ENCODE measurements around the gene SPNS3.

Gene SPNS3

DNA sequence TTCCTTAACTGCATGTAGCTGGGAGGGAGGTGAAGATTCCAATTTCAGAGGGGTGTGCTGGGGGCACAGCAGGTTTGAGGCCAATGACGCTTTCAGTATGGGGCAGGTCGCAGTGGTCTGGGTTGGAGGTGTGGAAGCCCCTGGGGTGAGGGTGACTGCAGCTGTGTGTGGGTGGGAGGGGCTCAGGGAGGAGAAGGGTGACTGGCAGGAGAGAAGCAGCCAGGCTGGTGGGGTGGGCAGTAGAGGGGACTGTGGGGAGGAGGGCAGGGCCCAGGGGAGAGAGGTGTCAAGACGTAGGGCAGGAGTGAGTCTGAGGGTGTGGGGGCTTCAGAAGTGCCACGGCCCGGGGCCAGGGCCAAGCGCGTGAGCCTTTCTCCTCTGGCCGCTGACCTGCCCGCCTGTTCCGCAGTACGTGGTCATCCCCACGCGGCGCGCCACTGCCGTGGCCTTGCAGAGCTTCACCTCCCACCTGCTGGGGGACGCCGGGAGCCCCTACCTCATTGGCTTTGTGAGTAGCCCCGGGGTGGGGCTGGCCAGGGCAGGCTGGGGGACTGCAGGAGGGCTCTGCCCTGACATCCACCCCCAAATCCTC, 102.0 kb downstream of the SPNS3 start:
- peak overlapping the region; percentile 71 for H3K27ac ChIP-seq
- TF ChIP-seq, protein P1, sequence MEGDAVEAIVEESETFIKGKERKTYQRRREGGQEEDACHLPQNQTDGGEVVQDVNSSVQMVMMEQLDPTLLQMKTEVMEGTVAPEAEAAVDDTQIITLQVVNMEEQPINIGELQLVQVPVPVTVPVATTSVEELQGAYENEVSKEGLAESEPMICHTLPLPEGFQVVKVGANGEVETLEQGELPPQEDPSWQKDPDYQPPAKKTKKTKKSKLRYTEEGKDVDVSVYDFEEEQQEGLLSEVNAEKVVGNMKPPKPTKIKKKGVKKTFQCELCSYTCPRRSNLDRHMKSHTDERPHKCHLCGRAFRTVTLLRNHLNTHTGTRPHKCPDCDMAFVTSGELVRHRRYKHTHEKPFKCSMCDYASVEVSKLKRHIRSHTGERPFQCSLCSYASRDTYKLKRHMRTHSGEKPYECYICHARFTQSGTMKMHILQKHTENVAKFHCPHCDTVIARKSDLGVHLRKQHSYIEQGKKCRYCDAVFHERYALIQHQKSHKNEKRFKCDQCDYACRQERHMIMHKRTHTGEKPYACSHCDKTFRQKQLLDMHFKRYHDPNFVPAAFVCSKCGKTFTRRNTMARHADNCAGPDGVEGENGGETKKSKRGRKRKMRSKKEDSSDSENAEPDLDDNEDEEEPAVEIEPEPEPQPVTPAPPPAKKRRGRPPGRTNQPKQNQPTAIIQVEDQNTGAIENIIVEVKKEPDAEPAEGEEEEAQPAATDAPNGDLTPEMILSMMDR (conservative IDR thresholded peaks at IDR 0.05; ENCODE audit: low read depth) = no peak
- ChIA-PET POLR2A (ENCODE audit: low non-redundant PET) (interaction anchor here (1.1 kb wide), 1 partner anchor 118 kb away, joined by 3 read pairs; no protein-coding TSS in a partner anchor), CTCF (interaction anchor here (0.5 kb wide), 1 partner anchor 50 kb away, joined by 3 read pairs; no protein-coding TSS in a partner anchor)
- DNase-seq (ENCODE audit: low spot score) = no peak

DNA sequence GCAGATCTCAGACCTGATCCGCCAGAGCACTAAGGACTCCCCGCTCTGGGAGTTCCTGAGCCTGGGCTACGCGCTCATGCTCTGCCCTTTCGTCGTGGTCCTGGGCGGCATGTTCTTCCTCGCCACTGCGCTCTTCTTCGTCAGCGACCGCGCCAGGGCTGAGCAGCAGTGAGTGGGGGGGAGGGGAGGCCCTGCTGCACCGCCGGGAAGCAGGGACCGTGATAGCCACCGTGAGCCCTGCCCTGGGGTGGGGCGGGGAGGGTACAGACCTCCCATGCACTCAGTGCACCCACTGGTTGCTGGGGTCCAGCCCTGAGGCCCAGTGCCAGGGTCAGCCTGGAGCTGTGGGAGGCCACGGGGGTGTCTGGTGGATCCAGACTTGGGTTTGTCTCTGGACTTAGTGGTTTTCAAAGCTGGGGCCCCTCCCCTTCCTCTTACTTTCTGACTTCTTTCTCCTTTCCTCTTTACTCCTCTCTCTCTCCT, 102.6 kb downstream of the SPNS3 start:
- ChIA-PET POLR2A (ENCODE audit: low non-redundant PET) (interaction anchor here (1.1 kb wide), 1 partner anchor 118 kb away, joined by 3 read pairs; no protein-coding TSS in a partner anchor), CTCF (no interaction called here)
- TF ChIP-seq, protein P1 (conservative IDR thresholded peaks at IDR 0.05; ENCODE audit: low read depth) = no peak
- peak overlapping the region; percentile 71 for H3K27ac ChIP-seq
- no peak for DNase-seq (ENCODE audit: low spot score)

DNA sequence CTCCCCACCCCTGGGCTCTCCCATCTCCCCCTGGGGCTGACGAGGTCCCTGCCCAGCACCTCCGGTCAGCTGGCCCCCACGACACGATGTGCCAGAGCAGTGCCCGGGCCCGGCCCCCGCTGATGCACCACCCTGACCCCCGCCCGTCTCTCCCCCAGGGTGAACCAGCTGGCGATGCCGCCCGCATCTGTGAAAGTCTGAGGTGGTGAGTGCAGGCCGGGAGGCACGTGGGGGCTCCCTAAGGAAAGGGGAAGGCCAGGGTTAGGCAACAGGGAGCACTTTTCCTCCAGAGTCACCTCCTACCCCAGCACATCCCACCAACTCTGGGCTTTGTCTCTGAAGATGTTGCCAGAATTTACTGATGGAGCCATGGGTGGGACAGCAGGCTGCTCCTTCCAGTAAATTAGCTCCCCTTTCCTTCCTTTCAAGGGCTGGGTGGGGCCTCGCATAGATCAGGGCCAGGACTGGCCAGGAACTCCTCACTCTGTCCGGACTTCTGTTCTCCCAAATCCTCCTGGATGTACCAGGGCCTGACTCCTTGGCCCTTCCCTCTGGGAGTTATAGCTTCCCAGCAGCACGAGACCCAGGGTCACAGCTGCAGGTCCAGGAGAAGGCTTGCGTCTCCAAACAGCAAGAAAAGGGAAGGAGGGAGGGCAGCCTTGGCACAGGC, 103.1 kb downstream of the SPNS3 start:
- peak overlapping the region; percentile 71 for H3K27ac ChIP-seq
- DNase-seq (ENCODE audit: low spot score) = no peak
- TF ChIP-seq, protein P1 (conservative IDR thresholded peaks at IDR 0.05; ENCODE audit: low read depth) = no peak
- ChIA-PET POLR2A (ENCODE audit: low non-redundant PET) (interaction anchor here (1.1 kb wide), 1 partner anchor 119 kb away, joined by 3 read pairs; no protein-coding TSS in a partner anchor), CTCF (interaction anchor here (0.8 kb wide), 1 partner anchor 37 kb away, joined by 3 read pairs; no protein-coding TSS in a partner anchor)
